Measurements from ENCODE around the gene GTF2A1L. TPM values are rescaled to one million over a fixed set of nuclear protein-coding genes. Genes with fewer than 3 reads are reported as not detected.

Gene GTF2A1L
- total and polyA plus RNA-seq, 2 experiments from 2014 or later, result 0.65 to 0.94 TPM

- Mint-ChIP-seq H3K27ac (no peak overlapping the region), H3K36me3 (ENCODE audit: low read depth) (no peaks in the 10 kb centered on the region), H3K9me3 (no peaks in the 10 kb centered on the region), H3K4me3 (no peak overlapping the region), H3K4me1 (peaks cover 7% of the 10 kb centered on the region), H3K27me3 (ENCODE audit: insufficient read depth, low read depth, poor library complexity) (peaks cover 5% of the 10 kb centered on the region)
- Histone ChIP-seq H3K9me2 (ENCODE audit: insufficient read depth) (no peaks in the 10 kb centered on the region), H4K20me1 (replicated peaks; ENCODE audit: insufficient read depth) (no peaks in the 10 kb centered on the region), H2AFZ (no peak overlapping the region), H3K4me2 (no peak overlapping the region), H3K4me1 (ENCODE audit: insufficient read depth) (0 out of 2 replicates have a peak, but pooled peaks cover 4% of the 10 kb centered on the region), H3K27ac (ENCODE audit: low read depth) (no peak overlapping the region), H3K4me3 (no peak overlapping the region), H3F3A (replicated peaks; ENCODE audit: low read depth) (no peaks in the 10 kb centered on the region), H3K79me2 (replicated peaks; ENCODE audit: insufficient read depth) (no peaks in the 10 kb centered on the region), H3K27me3 (ENCODE audit: insufficient read depth) (no peaks in the 10 kb centered on the region), H3K36me3 (ENCODE audit: insufficient read depth) (no peaks in the 10 kb centered on the region)
- ATAC-seq, result no peak
- no peak for TF ChIP-seq EZH2 (IDR thresholded peaks at IDR 0.05; ENCODE audit: low read depth, unreplicated experiment)
- no peak for TF ChIP-seq EZH2phosphoT487 (IDR thresholded peaks at IDR 0.05; ENCODE audit: unreplicated experiment)
- no peak for TF ChIP-seq ZNF462 (CRISPR knock-in tag; IDR thresholded peaks at IDR 0.05)
- TF ChIP-seq ZNF114 (CRISPR knock-in tag; IDR thresholded peaks at IDR 0.05), result no peak
- no peak for TF ChIP-seq ETS1 (IDR thresholded peaks at IDR 0.05)
- no peak for DNase-seq (ENCODE audit: low spot score)
These were observed 105.5 kb downstream of the GTF2A1L start for GRCh38 chr2:48723129-48723528.

GRCh38 chr2:48724278-48724677 lies 106.6 kb downstream of the GTF2A1L start:
- no peak overlapping the region for H3K4me2 ChIP-seq
- H2AFZ ChIP-seq, result no peak overlapping the region
- no peaks in the 10 kb centered on the region for H3K79me2 ChIP-seq (replicated peaks; ENCODE audit: insufficient read depth)
- no peak for DNase-seq (ENCODE audit: low spot score)
- H3K27ac ChIP-seq (ENCODE audit: low read depth), result no peak overlapping the region
- no peak overlapping the region for H3K4me3 ChIP-seq
- H4K20me1 ChIP-seq (replicated peaks; ENCODE audit: insufficient read depth), result no peaks in the 10 kb centered on the region
- no peaks in the 10 kb centered on the region for H3K36me3 ChIP-seq (ENCODE audit: insufficient read depth)
- H3K27me3 ChIP-seq (ENCODE audit: insufficient read depth), result no peaks in the 10 kb centered on the region
- no peaks in the 10 kb centered on the region for H3F3A ChIP-seq (replicated peaks; ENCODE audit: low read depth)
- no peak for ATAC-seq
- Mint-ChIP-seq H3K27ac (no peak overlapping the region), H3K9me3 (no peaks in the 10 kb centered on the region), H3K4me3 (no peak overlapping the region), H3K4me1 (peaks cover 14% of the 10 kb centered on the region), H3K27me3 (ENCODE audit: insufficient read depth, low read depth, poor library complexity) (peaks cover 5% of the 10 kb centered on the region), H3K36me3 (ENCODE audit: low read depth) (no peaks in the 10 kb centered on the region)
- no peaks in the 10 kb centered on the region for H3K9me2 ChIP-seq (ENCODE audit: insufficient read depth)
- peaks cover 9% of the 10 kb centered on the region; the same call in 1 of the 2 replicates for H3K4me1 ChIP-seq (ENCODE audit: insufficient read depth)
- no peak for TF ChIP-seq ZNF331 (CRISPR knock-in tag; IDR thresholded peaks at IDR 0.05; ENCODE audit: low read depth)
- no peak for TF ChIP-seq ZNF114 (CRISPR knock-in tag; IDR thresholded peaks at IDR 0.05)
- no peak for TF ChIP-seq REST (IDR thresholded peaks at IDR 0.05; ENCODE audit: unreplicated experiment)
- TF ChIP-seq NANOG (IDR thresholded peaks at IDR 0.05; ENCODE audit: borderline replicate concordance), result no peak
- no peak for TF ChIP-seq EZH2phosphoT487 (IDR thresholded peaks at IDR 0.05; ENCODE audit: unreplicated experiment)
- no peak for TF ChIP-seq EZH2 (IDR thresholded peaks at IDR 0.05; ENCODE audit: low read depth, unreplicated experiment)
- TF ChIP-seq ETS1 (IDR thresholded peaks at IDR 0.05), result no peak
- no peak for TF ChIP-seq JUNB (IDR thresholded peaks at IDR 0.05; ENCODE audit: unreplicated experiment)
